GM19455 (cell line): ENCODE measurements around the gene CFAP57.

Source experiments
- ATAC-seq: cut with Tn5 transposase; IDR thresholded peaks from one replicate; pipeline ENCODE4 v1.9.1; 2021; ENCODE audit not compliant: unreplicated experiment

The CFAP57 gene

DNA sequence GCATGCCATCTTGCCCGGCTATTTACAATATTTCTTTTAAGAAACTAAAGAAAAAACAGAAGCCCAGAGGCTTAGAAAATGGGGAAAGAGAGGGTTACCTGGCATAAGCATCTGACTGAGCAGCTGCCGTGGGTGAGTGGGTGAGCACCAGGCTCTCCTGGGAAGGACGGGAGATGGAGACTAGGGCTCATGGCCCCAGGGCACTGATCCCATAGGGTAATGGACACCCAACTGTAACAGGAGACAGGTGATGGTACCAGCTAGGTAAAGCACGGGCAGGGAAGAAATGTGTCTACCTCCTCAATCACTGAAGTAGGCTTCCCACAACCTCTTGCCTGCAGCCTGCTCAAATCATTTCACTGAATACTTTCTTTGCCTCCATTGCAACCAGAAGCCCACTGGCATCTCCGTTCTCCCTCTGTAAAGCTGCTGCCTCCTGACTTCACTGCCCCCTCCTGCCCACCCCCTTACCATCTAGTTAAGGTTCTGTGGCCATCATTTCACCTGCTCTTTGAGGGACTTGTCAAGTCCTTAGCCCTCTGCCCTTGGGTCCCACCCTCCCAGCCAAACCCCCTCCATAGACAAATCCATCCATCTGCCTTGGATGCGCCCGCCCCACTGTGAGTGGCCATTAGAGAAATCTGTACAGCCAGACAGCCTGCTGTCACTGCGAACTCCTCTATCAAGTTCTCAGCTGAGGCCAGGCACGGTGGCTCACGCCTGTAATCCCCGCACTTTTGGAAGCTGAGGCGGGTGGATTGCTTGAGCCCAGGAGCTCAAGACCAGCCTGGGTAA, 103.9 kb downstream of the CFAP57 start:
- ATAC-seq: no peak

DNA sequence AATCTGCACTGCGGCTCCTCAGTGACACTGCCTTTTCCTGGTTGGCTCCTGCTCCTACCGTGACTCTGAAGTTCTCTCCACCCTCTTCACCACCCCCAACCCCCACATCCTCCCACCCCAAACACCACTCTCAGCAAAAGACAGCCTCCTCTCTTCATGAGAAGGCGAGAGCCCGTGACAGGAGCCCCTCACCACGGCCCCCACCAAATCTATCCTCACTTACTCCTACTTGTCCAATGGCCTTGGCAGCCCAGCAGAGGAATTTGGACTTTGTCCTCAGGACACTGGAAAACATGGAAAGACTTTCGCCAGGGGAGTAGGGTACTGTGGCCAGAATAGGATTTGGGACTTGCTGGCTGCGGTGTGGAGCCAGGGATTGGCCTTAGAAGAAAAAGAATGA, 104.5 kb downstream of the CFAP57 start:
- ATAC-seq: no peak

DNA sequence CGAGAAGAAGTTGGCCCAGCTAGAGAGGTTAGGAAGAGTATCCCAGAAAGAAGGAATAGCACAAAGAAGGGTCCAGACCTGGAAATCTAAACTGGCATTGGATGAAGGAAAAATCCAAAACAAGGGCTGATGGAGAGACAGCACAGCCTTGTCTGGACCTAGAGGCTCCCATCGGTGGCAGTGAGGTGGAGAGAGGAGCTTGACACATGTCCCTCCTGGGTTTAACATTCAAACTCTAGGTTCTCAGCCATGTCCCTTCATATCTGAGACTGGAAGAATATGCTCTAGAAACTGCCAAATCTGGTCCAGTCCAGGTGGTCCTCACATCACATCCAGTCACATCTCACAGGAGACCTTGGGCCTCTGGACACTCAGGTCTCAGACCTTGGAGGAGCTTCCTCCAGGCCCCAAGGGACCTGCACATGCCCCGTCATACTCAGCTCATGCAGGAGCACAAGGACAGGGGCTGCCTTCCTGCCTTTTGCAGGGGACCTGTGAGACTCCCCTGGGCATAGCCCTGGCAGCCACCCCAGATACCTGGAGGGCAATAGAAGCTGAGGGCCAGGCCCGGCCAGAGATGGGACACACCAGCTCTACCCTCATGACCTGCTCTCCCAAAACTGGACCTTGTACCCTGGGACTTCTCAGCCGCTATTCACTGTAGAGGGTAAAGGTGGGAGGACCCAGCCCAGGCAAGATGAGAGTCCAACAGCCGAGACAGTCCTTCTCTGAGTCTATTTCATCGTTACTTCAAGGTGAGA, 105.2 kb downstream of the CFAP57 start:
- no peak for ATAC-seq

DNA sequence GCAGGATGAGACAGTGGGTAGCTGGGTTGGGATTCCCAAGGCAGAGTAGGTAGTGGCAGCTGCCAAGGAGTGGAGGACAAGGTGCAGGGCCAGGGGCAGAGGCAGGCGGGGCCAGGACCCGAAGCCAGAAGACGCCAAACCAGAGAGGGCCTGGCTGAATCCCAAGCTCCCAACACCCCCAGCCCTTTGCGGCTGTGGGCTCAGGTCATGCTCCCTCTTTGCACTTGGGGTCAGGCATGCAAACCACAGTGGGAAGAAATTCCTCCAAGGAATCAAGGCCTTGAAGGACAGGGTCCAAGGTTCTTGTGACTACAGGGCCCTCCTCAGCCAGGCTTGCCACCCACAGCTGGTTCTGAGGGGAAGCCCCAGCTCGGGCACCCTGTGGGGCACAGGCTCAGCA, 107.0 kb downstream of the CFAP57 start:
- no peak for ATAC-seq

DNA sequence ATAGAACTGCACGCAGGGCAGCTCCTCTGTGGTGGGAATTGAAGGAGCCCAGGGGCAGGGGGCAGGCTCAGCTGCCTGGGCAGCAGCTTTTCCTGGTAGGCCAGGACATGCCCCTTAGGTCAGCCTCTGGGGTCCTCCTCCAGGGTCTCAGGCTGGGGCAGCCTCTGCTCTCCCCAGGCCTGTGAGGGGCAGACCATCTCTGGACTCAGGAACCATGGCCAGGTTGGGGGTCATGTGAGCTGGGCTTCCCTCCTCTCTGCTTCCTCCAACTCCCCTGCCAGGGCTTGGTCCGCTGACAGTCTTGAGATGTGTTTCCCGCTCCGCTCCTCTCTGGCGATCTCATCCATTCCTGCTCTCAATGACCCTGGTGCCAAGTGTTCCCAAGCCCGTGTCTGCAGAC, 107.5 kb downstream of the CFAP57 start:
- ATAC-seq: no peak

DNA sequence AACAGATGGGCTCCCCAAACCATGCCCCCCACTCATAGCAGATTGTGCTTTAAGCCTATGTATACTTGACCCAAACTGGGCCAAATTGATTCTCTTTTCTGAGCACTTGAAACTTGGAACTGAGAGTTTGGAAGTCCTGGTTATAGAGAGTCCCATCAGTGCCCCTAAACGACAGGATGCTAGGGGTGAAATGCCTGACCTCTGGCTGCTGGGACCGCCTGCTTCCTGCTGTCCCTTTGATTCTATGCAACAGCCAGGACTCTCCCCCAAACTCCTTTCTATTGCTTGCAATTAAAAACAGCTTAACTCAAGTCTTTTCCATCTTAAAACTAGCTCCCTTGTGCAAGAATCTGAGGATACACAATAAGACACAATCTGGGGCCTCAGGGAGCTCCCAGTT, 108.6 kb downstream of the CFAP57 start:
- ATAC-seq: no peak

DNA sequence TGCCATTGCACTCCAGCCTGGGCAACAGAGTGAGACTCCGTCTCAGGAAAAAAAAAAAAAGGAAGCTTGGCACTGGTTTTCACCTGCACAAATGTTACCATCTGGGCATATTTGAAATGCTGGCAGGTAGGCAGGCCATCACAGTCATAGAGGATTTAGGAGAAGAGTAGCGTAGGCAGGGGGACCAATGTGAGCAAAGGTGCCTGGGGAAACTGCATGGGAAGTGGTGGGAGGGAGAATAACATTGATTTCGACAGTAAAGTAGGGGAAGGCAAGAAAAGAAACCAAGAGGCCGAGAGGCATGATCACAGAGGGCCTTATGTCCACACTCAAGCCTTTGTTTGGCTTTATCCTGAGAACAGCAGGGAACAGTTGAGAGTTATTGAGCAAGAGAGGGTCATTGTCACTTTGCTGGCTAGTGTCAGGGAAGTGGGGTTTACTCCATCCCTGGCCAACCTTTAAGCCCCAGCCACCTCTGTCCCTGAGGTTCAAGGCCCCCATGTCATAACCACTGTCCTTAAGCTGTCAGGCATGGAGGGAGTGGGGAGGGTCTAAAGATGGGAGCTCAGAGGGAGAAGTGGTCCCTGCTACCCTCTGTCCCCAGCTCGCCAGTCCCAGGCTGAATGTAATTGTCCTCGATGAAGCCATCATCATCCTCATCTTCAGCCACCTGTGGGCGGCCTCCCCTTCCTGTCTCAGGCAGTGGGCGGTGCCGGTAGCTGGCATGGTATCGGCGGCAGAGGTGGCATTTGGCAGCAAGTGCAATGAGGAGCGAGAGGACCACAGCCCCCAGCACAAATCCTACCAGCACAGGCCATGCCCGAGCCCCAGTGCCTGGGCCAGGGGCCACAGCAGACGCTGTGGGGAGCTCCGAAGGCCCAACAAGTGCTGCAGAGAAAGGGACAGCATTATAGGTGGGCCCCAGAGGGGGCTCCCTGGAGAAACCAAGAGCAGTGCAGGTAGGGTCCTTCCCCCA, 110.4 kb downstream of the CFAP57 start:
- no peak for ATAC-seq

DNA sequence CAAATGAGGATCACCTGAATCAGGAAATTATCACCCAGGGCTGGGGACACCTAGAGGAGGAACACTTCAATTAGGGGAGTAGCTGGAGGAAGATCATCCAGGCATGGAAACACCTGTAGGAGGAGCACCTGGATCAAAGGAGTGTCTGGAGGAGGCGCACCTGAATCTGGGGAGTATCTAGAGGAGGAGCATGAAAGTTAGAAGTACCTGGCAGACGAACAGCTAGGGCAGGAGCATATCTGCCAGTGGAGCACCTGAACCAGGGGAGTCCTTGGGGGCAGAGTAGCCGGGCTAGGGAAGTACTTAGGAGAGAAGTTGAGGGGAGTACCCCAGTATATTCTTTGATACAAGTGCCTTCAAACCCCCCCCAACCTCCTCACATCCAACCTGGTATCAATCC, 111.9 kb downstream of the CFAP57 start:
- ATAC-seq: no peak

DNA sequence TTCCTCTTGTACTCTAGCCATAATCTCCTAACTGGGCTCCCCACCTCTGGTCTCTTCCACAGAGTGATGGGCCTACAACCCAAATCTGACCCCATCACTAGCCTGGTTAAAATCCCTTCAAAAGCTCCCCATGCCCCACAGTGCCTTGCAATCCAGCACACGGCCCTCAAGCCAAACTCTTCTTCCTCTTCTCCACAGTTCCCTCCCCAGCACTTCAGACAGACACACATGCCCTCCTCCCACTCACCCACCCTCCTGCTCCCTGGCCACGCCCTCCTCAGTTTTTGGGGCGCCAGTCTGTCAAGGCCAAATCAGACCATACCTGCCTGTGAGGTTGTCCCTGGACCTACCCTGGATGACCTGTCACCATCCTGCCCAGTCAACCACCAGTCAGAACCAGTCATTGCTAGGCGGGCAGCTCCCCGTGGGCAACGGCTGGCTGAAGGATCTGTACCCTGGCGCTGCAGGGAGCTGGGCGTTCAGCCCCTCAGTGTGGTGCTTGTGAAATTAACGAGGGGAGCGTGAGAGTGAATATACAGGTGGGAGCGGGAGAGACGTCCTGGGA, 112.5 kb downstream of the CFAP57 start:
- no peak for ATAC-seq

DNA sequence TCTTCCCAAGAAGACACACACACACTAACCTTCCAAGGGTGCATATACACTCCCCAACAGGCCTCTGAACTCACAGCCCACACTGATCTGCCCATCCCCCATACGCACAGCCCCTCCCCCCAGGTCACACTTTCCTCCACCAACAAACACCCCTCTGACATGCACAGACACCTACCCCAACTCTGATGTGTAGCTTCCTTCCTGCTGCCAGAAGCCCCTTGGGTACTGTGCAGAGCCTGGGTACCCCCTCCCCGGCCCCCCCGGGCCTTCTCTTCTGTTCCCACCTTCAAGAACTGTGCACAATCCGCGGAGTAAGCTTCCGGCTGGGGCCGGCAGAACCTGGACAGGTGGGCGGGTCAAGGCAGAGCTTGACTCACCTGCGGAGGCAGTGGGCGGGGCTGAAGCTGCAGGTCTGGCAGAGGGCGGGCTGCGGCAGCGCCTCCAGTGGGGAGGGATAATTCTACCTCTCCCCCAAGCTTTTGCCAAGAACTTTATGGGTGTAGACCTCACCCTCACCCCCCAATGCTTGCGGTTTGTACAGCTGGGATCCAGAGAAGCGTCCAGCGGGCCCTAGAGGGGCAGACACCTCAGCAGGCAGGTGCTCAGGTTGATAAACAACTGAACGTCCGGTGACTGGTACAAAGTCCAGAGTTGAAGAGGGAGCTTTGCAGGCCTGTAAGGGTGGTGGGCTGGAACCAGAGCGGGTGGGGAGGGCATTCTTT, 113.3 kb downstream of the CFAP57 start, which contains the start of gene C1orf210:
Gene C1orf210 (minus strand): TSS at position 313 of the 722 bp plus-strand sequence. CDS start 2,311 bp downstream, outside the sequence.
- no peak for ATAC-seq

DNA sequence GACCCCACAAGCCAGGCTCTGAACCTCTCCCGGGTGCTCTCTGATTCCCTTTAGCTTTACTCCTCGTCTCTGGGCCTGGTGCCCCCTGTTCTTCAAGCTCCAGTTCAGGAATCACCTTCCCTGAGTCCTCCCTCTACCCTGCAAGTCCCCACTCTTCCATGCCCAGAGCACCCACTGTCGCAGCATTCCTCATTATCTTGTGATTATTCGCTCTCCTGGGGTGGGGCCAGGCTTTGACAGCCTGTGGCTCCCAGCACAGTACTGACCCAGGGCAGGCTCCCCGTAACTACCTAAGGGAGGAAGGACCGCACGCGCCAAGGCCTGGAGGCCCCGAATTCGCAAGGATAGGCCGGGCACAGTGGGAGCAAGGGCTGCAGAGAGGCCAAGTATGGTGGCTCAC, 114.0 kb downstream of the CFAP57 start:
- ATAC-seq: no peak

DNA sequence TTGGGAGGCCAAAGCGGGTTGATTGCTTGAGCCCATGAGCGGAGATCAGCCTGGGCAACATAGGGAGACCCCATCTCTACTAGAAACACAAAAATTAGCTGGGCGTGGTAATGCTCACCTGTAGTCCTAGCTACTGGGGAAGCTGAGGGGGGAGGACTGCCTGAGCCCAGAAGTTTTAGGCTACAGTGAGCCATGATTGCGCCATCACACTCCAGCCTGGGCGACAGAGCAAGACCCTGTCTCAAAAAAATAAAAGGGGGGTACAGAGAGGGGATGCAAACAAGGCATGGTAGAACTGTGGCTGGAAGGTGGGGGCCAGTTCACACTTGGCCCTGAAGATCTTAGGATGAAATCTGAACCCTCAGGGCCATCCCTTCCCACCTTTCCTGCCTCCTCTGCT, 114.4 kb downstream of the CFAP57 start:
- ATAC-seq: no peak

DNA sequence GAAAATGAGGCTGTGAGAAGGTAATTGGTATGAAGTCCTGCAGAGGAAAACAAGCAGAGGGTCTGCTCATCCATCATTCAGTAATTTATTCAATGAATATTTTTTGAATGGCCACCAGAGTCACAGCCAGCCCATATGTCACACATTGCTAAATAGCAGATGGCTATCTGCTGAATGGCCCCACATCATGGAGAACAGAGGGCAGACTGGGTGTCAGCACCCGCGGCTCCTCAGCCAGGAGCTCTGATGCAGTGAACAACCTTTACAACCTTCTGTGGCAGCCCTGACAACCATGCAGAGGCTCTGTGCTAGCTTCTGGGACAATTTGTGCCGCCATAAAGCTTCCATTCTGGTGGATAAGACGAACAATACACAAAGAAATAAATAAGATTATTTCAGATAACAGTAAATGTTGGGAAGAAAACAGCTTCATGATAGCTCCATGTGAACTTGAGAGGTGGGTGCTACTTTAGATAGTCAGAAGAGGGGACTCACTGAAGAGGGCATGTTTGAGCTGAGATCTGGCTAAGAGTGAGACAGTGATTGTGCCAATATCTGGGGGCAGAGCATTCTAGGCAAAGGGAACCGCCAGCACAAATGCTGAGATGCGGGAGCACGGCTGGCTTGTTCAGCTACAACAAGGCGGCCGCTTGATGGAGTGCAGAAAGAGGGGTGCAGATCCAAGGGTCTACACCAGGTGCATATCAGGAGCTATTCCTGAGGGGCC, 116.1 kb downstream of the CFAP57 start:
- ATAC-seq: no peak

DNA sequence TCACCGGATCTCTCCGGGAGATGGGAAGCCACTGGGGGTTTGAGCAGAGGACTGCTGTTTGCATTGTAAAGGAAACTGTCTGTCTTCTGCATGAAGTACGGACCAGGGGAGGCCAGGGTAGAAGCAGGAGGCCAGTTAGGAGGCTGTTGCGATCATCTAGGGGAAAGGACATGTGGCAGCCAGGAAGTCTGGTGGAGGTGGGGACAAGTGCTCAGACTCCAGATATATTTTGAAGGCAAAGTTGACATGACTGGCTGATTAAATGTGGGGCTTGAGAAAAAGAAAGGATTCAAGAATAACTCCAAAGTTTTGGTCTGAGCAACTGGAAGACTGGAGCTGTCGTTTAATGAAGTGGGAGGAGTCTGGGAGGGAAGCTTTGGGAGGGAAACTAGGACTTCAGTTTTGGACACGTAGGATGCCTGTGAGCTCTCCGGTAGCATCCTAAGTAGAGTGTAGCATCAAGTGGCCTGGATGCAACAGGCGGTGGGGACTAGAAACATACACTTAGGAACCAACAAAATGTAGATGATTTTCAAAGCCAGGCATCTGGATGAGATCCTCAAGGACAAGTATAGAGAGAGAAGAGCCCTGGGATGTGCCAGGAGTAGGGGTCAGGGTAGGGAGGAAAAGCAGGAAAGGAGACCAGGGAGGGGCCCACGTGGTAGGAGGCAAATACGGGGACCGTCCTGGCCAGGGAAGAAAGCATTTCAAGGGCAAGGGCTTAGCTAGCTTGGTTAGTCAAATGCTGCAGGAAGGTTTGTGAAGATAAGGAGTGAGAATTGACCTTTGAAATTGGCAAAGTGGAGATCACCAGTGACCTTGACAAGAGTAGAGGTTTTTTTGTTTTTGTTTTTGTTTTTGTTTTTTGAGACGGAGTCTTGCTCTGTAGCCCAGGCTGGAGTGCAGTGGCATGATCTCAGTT, 116.9 kb downstream of the CFAP57 start:
- ATAC-seq: no peak

DNA sequence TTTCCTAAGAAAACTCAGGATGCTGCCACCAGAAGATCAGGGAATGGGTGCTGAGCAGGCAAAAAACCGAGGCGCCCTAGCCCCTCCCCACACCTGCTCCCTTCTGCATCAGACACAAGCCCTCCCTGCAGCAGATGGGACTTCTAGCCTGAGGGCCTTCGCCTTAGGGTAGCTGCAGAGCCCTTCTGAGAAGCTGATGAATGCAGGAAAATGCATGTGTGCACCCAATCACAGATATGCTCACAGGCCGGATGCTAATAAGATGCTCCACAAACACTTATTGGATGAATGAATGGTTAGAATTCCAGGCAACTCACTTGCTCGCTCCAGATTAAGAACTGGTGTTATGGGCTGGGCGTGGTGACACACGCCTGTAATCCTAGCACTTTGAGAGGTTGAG, 120.1 kb downstream of the CFAP57 start:
- ATAC-seq: no peak

DNA sequence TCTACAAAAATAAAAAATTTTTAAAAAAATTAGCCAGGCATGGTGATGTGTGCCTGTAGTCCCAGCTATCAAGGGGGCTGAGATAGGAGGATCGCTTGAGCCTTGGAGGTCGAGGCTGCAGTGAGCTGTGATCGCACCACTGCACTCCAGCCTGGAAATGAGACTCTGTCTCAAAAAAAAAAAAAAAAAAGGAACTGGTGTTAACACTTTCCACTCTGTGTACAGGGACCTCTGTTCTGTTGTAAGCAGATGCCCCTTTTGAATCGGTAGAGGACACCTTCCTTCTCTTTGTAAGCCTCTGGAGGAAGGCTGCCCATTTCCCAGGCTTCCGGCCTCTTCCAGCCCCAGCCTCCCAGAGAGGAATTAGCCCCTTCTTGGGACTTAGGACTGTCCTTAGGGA, 120.5 kb downstream of the CFAP57 start:
- ATAC-seq: no peak

DNA sequence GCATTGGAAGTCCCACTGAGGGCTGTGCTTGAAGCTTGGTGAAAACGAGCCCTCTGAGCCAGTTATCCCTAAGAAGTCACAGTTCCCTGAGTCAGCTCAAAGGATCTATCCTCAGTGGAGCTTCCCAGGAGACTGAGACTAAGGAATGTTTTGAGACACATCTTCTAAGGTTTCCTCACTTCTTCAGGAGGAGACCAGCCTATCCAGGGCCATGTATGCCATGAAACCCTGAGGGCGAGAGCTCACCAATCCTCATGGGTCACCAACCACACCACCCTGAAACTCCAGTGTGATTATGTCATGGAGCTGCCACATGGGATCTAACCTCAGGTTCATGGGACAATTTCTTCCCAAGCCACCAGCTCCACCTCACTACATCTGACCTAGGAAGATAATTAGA, 121.0 kb downstream of the CFAP57 start:
- ATAC-seq: no peak
